ENCODE data around the gene EPHX1. TPM values are rescaled to one million over a fixed set of nuclear protein-coding genes. Genes with fewer than 3 reads are reported as not detected.
A peak's percentile ranks its signal among the peaks of the same experiment; 100 is the strongest.

The EPHX1 gene
- polyA plus RNA-seq, 4 donors = 7.6 to 39.1 (median 16.7) TPM

- WGBS, 3 donors = 37 to 74% (median 53%) methylated on average over 12 of the region's 12 CpGs
- peaks cover 6 to 37% (median 12%) of the 10 kb centered on the region in 3 donors for H3K4me1 ChIP-seq (ENCODE audit: control insufficient read depth in 3 of 3, insufficient read depth in 2 of 3, low read depth in 1 of 3, low read length in 2 of 3)
- no peaks in the 10 kb centered on the region for H3K27me3 ChIP-seq (ENCODE audit: control insufficient read depth in 3 of 3, insufficient read depth in 3 of 3, low read length in 3 of 3)
- no peak overlapping the region for H3K4me3 ChIP-seq (ENCODE audit: low read depth in 1 of 3, low read length in 3 of 3)
- peak overlapping the region; percentile 36 to 64 (median 60) for H3K27ac ChIP-seq (ENCODE audit: low read depth in 1 of 3, low read length in 2 of 3)
- no peak for FAIRE-seq
- DNase-seq = no peak
- peaks cover 0 to 19% (median 0%) of the 10 kb centered on the region in 3 donors for H3K36me3 ChIP-seq (ENCODE audit: control insufficient read depth in 3 of 3, insufficient read depth in 2 of 3, low read depth in 1 of 3, low read length in 3 of 3)
- no peaks in the 10 kb centered on the region for H3K9me3 ChIP-seq (ENCODE audit: control insufficient read depth in 2 of 2, insufficient read depth in 1 of 2, low read depth in 1 of 2, low read length in 1 of 2)
Measured at GRCh38 chr1:225824533-225824941, 14.6 kb downstream of the EPHX1 start.

GRCh38 chr1:225825078-225825477 is 15.2 kb downstream of the EPHX1 start:
- no peaks in the 10 kb centered on the region for H3K27me3 ChIP-seq (ENCODE audit: control insufficient read depth in 3 of 3, insufficient read depth in 3 of 3, low read length in 3 of 3)
- H3K4me1 ChIP-seq (ENCODE audit: control insufficient read depth in 3 of 3, insufficient read depth in 2 of 3, low read depth in 1 of 3, low read length in 2 of 3) = peaks cover 6 to 37% (median 12%) of the 10 kb centered on the region in 3 donors
- DNase-seq (peak; percentile 75 to 90), FAIRE-seq (no peak)
- H3K9me3 ChIP-seq (ENCODE audit: control insufficient read depth in 2 of 2, insufficient read depth in 1 of 2, low read depth in 1 of 2, low read length in 1 of 2) = no peaks in the 10 kb centered on the region
- peaks cover 0 to 19% (median 0%) of the 10 kb centered on the region in 3 donors for H3K36me3 ChIP-seq (ENCODE audit: control insufficient read depth in 3 of 3, insufficient read depth in 2 of 3, low read depth in 1 of 3, low read length in 3 of 3)
- 24 to 63% (median 27%) methylated on average over 6 of the region's 6 CpGs for WGBS, 3 donors
- peak overlapping the region; percentile 26 to 60 (median 47) for H3K27ac ChIP-seq (ENCODE audit: low read depth in 1 of 3, low read length in 2 of 3)
- H3K4me3 ChIP-seq (ENCODE audit: low read depth in 1 of 3, low read length in 3 of 3) = no peak overlapping the region

- Histone ChIP-seq H3K9me3 (ENCODE audit: control insufficient read depth in 2 of 2, insufficient read depth in 1 of 2, low read depth in 1 of 2, low read length in 1 of 2) (no peaks in the 10 kb centered on the region), H3K36me3 (ENCODE audit: control insufficient read depth in 3 of 3, insufficient read depth in 2 of 3, low read depth in 1 of 3, low read length in 3 of 3) (peaks cover 0 to 24% (median 0%) of the 10 kb centered on the region in 3 donors), H3K27ac (ENCODE audit: low read depth in 1 of 3, low read length in 2 of 3) (peak overlapping the region; percentile 26 to 53 (median 47)), H3K4me3 (ENCODE audit: low read depth in 1 of 3, low read length in 3 of 3) (peak overlapping the region in 1 of 3 donors; percentile 3), H3K4me1 (ENCODE audit: control insufficient read depth in 3 of 3, insufficient read depth in 2 of 3, low read depth in 1 of 3, low read length in 2 of 3) (peaks cover 6 to 37% (median 12%) of the 10 kb centered on the region in 3 donors), H3K27me3 (ENCODE audit: control insufficient read depth in 3 of 3, insufficient read depth in 3 of 3, low read length in 3 of 3) (no peaks in the 10 kb centered on the region)
- WGBS, 3 donors = 15 to 48% (median 26%) methylated on average over 7 of the region's 7 CpGs
- FAIRE-seq (no peak), DNase-seq (peak in 1 of 2 donors; percentile 30)
Measured at GRCh38 chr1:225825607-225826007, 15.7 kb downstream of the EPHX1 start.

- Histone ChIP-seq H3K4me3 (ENCODE audit: low read depth in 1 of 3, low read length in 3 of 3) (no peak overlapping the region), H3K27ac (ENCODE audit: low read depth in 1 of 3, low read length in 2 of 3) (no peak overlapping the region), H3K4me1 (ENCODE audit: control insufficient read depth in 3 of 3, insufficient read depth in 2 of 3, low read depth in 1 of 3, low read length in 2 of 3) (peaks cover 6 to 37% (median 12%) of the 10 kb centered on the region in 3 donors), H3K9me3 (ENCODE audit: control insufficient read depth in 2 of 2, insufficient read depth in 1 of 2, low read depth in 1 of 2, low read length in 1 of 2) (no peaks in the 10 kb centered on the region), H3K36me3 (ENCODE audit: control insufficient read depth in 3 of 3, insufficient read depth in 2 of 3, low read depth in 1 of 3, low read length in 3 of 3) (peaks cover 0 to 33% (median 0%) of the 10 kb centered on the region in 3 donors), H3K27me3 (ENCODE audit: control insufficient read depth in 3 of 3, insufficient read depth in 3 of 3, low read length in 3 of 3) (no peaks in the 10 kb centered on the region)
- 73 to 80% (median 78%) methylated on average over 8 of the region's 8 CpGs for WGBS, 3 donors
- FAIRE-seq (no peak), DNase-seq (no peak)
Measured at GRCh38 chr1:225827076-225827475, 17.2 kb downstream of the EPHX1 start.

- H3K27me3 ChIP-seq (ENCODE audit: control insufficient read depth in 3 of 3, insufficient read depth in 3 of 3, low read length in 3 of 3) = no peaks in the 10 kb centered on the region
- H3K27ac ChIP-seq (ENCODE audit: low read depth in 1 of 3, low read length in 2 of 3) = no peak overlapping the region
- 80 to 88% (median 81%) methylated on average over 14 of the region's 14 CpGs for WGBS, 3 donors
- DNase-seq = peak; percentile 46 to 63
- H3K9me3 ChIP-seq (ENCODE audit: control insufficient read depth in 2 of 2, insufficient read depth in 1 of 2, low read depth in 1 of 2, low read length in 1 of 2) = no peaks in the 10 kb centered on the region
- H3K36me3 ChIP-seq (ENCODE audit: control insufficient read depth in 3 of 3, insufficient read depth in 2 of 3, low read depth in 1 of 3, low read length in 3 of 3) = peaks cover 0 to 41% (median 2%) of the 10 kb centered on the region in 3 donors
- H3K4me3 ChIP-seq (ENCODE audit: low read depth in 1 of 3, low read length in 3 of 3) = no peak overlapping the region
- peaks cover 6 to 35% (median 12%) of the 10 kb centered on the region in 3 donors for H3K4me1 ChIP-seq (ENCODE audit: control insufficient read depth in 3 of 3, insufficient read depth in 2 of 3, low read depth in 1 of 3, low read length in 2 of 3)
- no peak for FAIRE-seq
Measured at GRCh38 chr1:225828706-225829345, 18.9 kb downstream of the EPHX1 start.

- Histone ChIP-seq H3K36me3 (ENCODE audit: control insufficient read depth in 3 of 3, insufficient read depth in 2 of 3, low read depth in 1 of 3, low read length in 3 of 3) (peaks cover 0 to 50% (median 2%) of the 10 kb centered on the region in 3 donors), H3K9me3 (ENCODE audit: control insufficient read depth in 2 of 2, insufficient read depth in 1 of 2, low read depth in 1 of 2, low read length in 1 of 2) (no peaks in the 10 kb centered on the region), H3K27ac (ENCODE audit: low read depth in 1 of 3, low read length in 2 of 3) (no peak overlapping the region), H3K4me3 (ENCODE audit: low read depth in 1 of 3, low read length in 3 of 3) (no peak overlapping the region), H3K27me3 (ENCODE audit: control insufficient read depth in 3 of 3, insufficient read depth in 3 of 3, low read length in 3 of 3) (no peaks in the 10 kb centered on the region), H3K4me1 (ENCODE audit: control insufficient read depth in 3 of 3, insufficient read depth in 2 of 3, low read depth in 1 of 3, low read length in 2 of 3) (peaks cover 4 to 14% (median 7%) of the 10 kb centered on the region in 3 donors)
- DNase-seq (no peak), FAIRE-seq (no peak)
- 92 to 93% (median 92%) methylated on average over 6 of the region's 6 CpGs for WGBS, 3 donors
Measured at GRCh38 chr1:225830841-225831240, 20.9 kb downstream of the EPHX1 start.

GRCh38 chr1:225834417-225835329 is 24.7 kb downstream of the EPHX1 start:
- DNase-seq = no peak
- 68 to 90% (median 78%) methylated on average over 7 of the region's 7 CpGs for WGBS, 3 donors
- Histone ChIP-seq H3K9me3 (ENCODE audit: control insufficient read depth in 2 of 2, insufficient read depth in 1 of 2, low read depth in 1 of 2, low read length in 1 of 2) (no peaks in the 10 kb centered on the region), H3K36me3 (ENCODE audit: control insufficient read depth in 3 of 3, insufficient read depth in 2 of 3, low read depth in 1 of 3, low read length in 3 of 3) (peaks cover 0 to 64% (median 8%) of the 10 kb centered on the region in 3 donors), H3K4me3 (ENCODE audit: low read depth in 1 of 3, low read length in 3 of 3) (no peak overlapping the region), H3K4me1 (ENCODE audit: control insufficient read depth in 3 of 3, insufficient read depth in 2 of 3, low read depth in 1 of 3, low read length in 2 of 3) (no peaks in the 10 kb centered on the region), H3K27me3 (ENCODE audit: control insufficient read depth in 3 of 3, insufficient read depth in 3 of 3, low read length in 3 of 3) (no peaks in the 10 kb centered on the region), H3K27ac (ENCODE audit: low read depth in 1 of 3, low read length in 2 of 3) (peak overlapping the region in 1 of 3 donors; percentile 58)
- FAIRE-seq = no peak

- Histone ChIP-seq H3K27ac (ENCODE audit: low read depth in 1 of 3, low read length in 2 of 3) (no peak overlapping the region), H3K4me1 (ENCODE audit: control insufficient read depth in 3 of 3, insufficient read depth in 2 of 3, low read depth in 1 of 3, low read length in 2 of 3) (no peaks in the 10 kb centered on the region), H3K9me3 (ENCODE audit: control insufficient read depth in 2 of 2, insufficient read depth in 1 of 2, low read depth in 1 of 2, low read length in 1 of 2) (no peaks in the 10 kb centered on the region), H3K36me3 (ENCODE audit: control insufficient read depth in 3 of 3, insufficient read depth in 2 of 3, low read depth in 1 of 3, low read length in 3 of 3) (peaks cover 0 to 62% (median 8%) of the 10 kb centered on the region in 3 donors), H3K27me3 (ENCODE audit: control insufficient read depth in 3 of 3, insufficient read depth in 3 of 3, low read length in 3 of 3) (no peaks in the 10 kb centered on the region), H3K4me3 (ENCODE audit: low read depth in 1 of 3, low read length in 3 of 3) (no peak overlapping the region)
- DNase-seq (no peak), FAIRE-seq (no peak)
- WGBS, 3 donors = 22 to 46% (median 45%) methylated on average over 3 of the region's 3 CpGs
Measured at GRCh38 chr1:225835856-225836255, 25.9 kb downstream of the EPHX1 start.
